GM19452 (cell line): Measurements from ENCODE around the gene ANKRD11.
"Not testable (repeated sequence)": the region's sequence is repeated elsewhere in the genome, so short reads cannot be mapped to it uniquely, and the experiment has no call there.

Source experiments
- ATAC-seq: cut with Tn5 transposase; IDR thresholded peaks from one replicate; pipeline ENCODE4 v1.9.1; 2021; ENCODE audit not compliant: unreplicated experiment

ANKRD11 gene

GRCh38 chr16:89318871-89319630, 171.3 kb downstream of the ANKRD11 start:
- ATAC-seq, result no peak

- ATAC-seq, result no peak
Observed at GRCh38 chr16:89318430-89318758, 172.0 kb downstream of the ANKRD11 start.

GRCh38 chr16:89317729-89318429, 172.5 kb downstream of the ANKRD11 start:
- no peak for ATAC-seq

- ATAC-seq, result no peak
Observed at GRCh38 chr16:89317101-89317671, 173.2 kb downstream of the ANKRD11 start.

GRCh38 chr16:89316701-89317100, 173.7 kb downstream of the ANKRD11 start:
- no peak for ATAC-seq

- no peak for ATAC-seq
Observed at GRCh38 chr16:89315791-89316581, 174.4 kb downstream of the ANKRD11 start.

GRCh38 chr16:89315271-89315670, 175.1 kb downstream of the ANKRD11 start:
- ATAC-seq, result no peak

- ATAC-seq, result no peak
Observed at GRCh38 chr16:89314854-89315253, 175.5 kb downstream of the ANKRD11 start.

- no peak for ATAC-seq
Observed at GRCh38 chr16:89314357-89314756, 176.0 kb downstream of the ANKRD11 start.

- ATAC-seq, result no peak
Observed at GRCh38 chr16:89313583-89313982, 176.8 kb downstream of the ANKRD11 start.

GRCh38 chr16:89312598-89313299, 177.6 kb downstream of the ANKRD11 start:
- ATAC-seq, result no peak

GRCh38 chr16:89312194-89312593, 178.2 kb downstream of the ANKRD11 start:
- ATAC-seq, result no peak

GRCh38 chr16:89311636-89312035, 178.7 kb downstream of the ANKRD11 start:
- no peak for ATAC-seq

GRCh38 chr16:89309438-89310122, 180.8 kb downstream of the ANKRD11 start:
- no peak for ATAC-seq

- ATAC-seq, result no peak
Observed at GRCh38 chr16:89308391-89309333, 181.7 kb downstream of the ANKRD11 start.

- ATAC-seq, result no peak
Observed at GRCh38 chr16:89307421-89307805, 182.9 kb downstream of the ANKRD11 start.

- ATAC-seq, result not testable (repeated sequence)
Observed at GRCh38 chr16:89306457-89307420, 183.6 kb downstream of the ANKRD11 start.
